K562 (cell line): ENCODE measurements around the gene AHCY. TPM values are rescaled to one million over a fixed set of nuclear protein-coding genes. Genes with fewer than 3 reads are reported as not detected.

Source experiments
- ATAC-seq: fragments of 200-7000 bp; cut with Tn5 transposase; 3 replicates; pipeline ENCODE4 v1.9.1; 2020; ENCODE audit warnings: moderate library complexity
- BruUV-seq: library from RNA; stranded (reverse); fragments of 400-500 nt; replicated peaks from 2 replicates; lab custom pipeline; 2021; lab: Mats Ljungman, UMichigan
- CTCF ChIA-PET: fragments of 300-600 bp; formaldehyde crosslinking; extraction: SDS; loops from one replicate; lab custom pipeline; 2021; ENCODE audit warnings: low intra/inter-chr PET ratio; lab: Yijun Ruan, JAX
- POLR2A ChIA-PET: fragments of 300-600, 350-650 bp; sonication (Branson Sonifier 250); formaldehyde crosslinking; extraction: SDS; loops from one replicate; lab custom pipeline; 2021; ENCODE audit warnings: antibody characterized with exemption, inconsistent platforms; lab: Yijun Ruan, JAX
- DNase-seq, 4 experiments: peaks; one replicate each; pipeline versions ENCODE4 v3.0.0 to v3.0.0-alpha.2; 2011 to 2018; ENCODE audit warnings: low spot score in 3 of 4, mixed read lengths in 3 of 4; ENCODE audit errors: extremely low read depth in 1 of 4
- FAIRE-seq: peaks from 2 replicates; lab custom pipeline; 2011; peaks lifted over from hg19 to GRCh38; lab: Jason Lieb, UNC
- H2AFZ ChIP-seq: 2 replicates; pipeline ENCODE4 v1.6.0; 2011; ENCODE audit warnings: low read depth, low read length, control low read depth, inconsistent platforms
- H3K27ac ChIP-seq: fragments of 200-600 bp; 3 replicates; pipeline ENCODE4 v1.8.0; 2011; ENCODE audit warnings: low read depth, mild to moderate bottlenecking, control low read depth, inconsistent platforms, low read length, moderate library complexity, mixed read lengths; ENCODE audit errors: extremely low read depth
- H3K27me3 ChIP-seq, 2 experiments: fragments of 300-600 bp in 1 of 2; 2 replicates in 1 of 2; 3 replicates in 1 of 2; pipeline versions ENCODE4 v1.6.0 to v1.8.0; 2011; ENCODE audit warnings: inconsistent platforms in 2 of 2, low read length in 2 of 2, mild to moderate bottlenecking in 1 of 2, mixed read lengths in 1 of 2, moderate library complexity in 1 of 2; ENCODE audit not compliant: control insufficient read depth in 2 of 2, insufficient read depth in 2 of 2
- H3K36me3 ChIP-seq: fragments of 300-600 bp; 3 replicates; pipeline ENCODE4 v1.8.0; 2011; ENCODE audit warnings: mild to moderate bottlenecking, low read length, inconsistent platforms; ENCODE audit not compliant: control insufficient read depth, insufficient read depth
- H3K4me1 ChIP-seq, 2 experiments: fragments of 200-600 bp in 1 of 2; replicated peaks in 1 of 2; 2 replicates in 1 of 2; 3 replicates in 1 of 2; pipeline versions ENCODE4 v1.5.1 to v1.8.0; 2011; ENCODE audit warnings: inconsistent platforms in 2 of 2, low read length in 2 of 2, mild to moderate bottlenecking in 1 of 2, mixed read lengths in 1 of 2, moderate library complexity in 1 of 2; ENCODE audit not compliant: control insufficient read depth in 2 of 2, insufficient read depth in 2 of 2
- H3K4me2 ChIP-seq: 2 replicates; pipeline ENCODE4 v1.6.1; 2011; ENCODE audit warnings: low read length, control low read depth, inconsistent platforms, mixed read lengths; ENCODE audit not compliant: insufficient read depth
- H3K4me3 ChIP-seq: fragments of 200-600 bp; sonication (generic), shearing (Covaris generic); 2 replicates; pipeline ENCODE4 v1.5.1; 2016; ENCODE audit warnings: control low read depth, inconsistent platforms
- H3K79me2 ChIP-seq: fragments of 200-600 bp; 3 replicates; pipeline ENCODE4 v1.8.0; 2011; ENCODE audit warnings: low read length, inconsistent platforms; ENCODE audit not compliant: control insufficient read depth, insufficient read depth
- H3K9ac ChIP-seq, 2 experiments: 2 replicates each; pipeline versions ENCODE4 v1.6.0 to v1.6.1; 2011; ENCODE audit warnings: low read depth in 2 of 2, low read length in 2 of 2, control low read depth in 1 of 2, inconsistent platforms in 1 of 2, mild to moderate bottlenecking in 1 of 2, mixed read lengths in 1 of 2; ENCODE audit not compliant: insufficient read depth in 1 of 2
- H3K9me1 ChIP-seq: one replicate; pipeline ENCODE4 v1.6.0; 2011; ENCODE audit warnings: inconsistent platforms, mild to moderate bottlenecking, low read length, moderate library complexity; ENCODE audit not compliant: control insufficient read depth, insufficient read depth
- H3K9me3 ChIP-seq: replicated peaks from 2 replicates; pipeline ENCODE4 v1.5.1; 2011; ENCODE audit warnings: low read depth, low read length, inconsistent platforms; ENCODE audit not compliant: control insufficient read depth, insufficient read depth
- H4K20me1 ChIP-seq: replicated peaks from 2 replicates; pipeline ENCODE4 v1.6.1; 2011; ENCODE audit warnings: low read length, inconsistent platforms, mixed read lengths; ENCODE audit not compliant: control insufficient read depth, insufficient read depth
- DNMT1 ChIP-seq: fragments of 450-650 bp; IDR thresholded peaks from 2 replicates; pipeline ENCODE4 v1.6.1; 2016; ENCODE audit warnings: antibody characterized with exemption, mild to moderate bottlenecking
- RBM34 ChIP-seq: fragments of 200-400 bp; formaldehyde crosslinking; IDR thresholded peaks from 2 replicates; pipeline ENCODE4 v1.6.1; 2018; ENCODE audit warnings: low read length, borderline replicate concordance; ENCODE audit not compliant: insufficient read depth
- RNF219 ChIP-seq: fragments of 250-450 bp; sonication (Bioruptor Pico); IDR thresholded peaks from 2 replicates; pipeline ENCODE4 v1.5.0; 2022; ENCODE audit warnings: mild to moderate bottlenecking
- ZNF695 ChIP-seq: fragments of 450-650 bp; formaldehyde crosslinking; IDR thresholded peaks from 2 replicates; pipeline ENCODE4 v1.4.0; 2020; ENCODE audit warnings: mild to moderate bottlenecking, moderate library complexity
- ZSCAN29 ChIP-seq: fragments of 450-650 bp; IDR thresholded peaks from 2 replicates; pipeline ENCODE4 v1.6.1; 2017
- WGBS: fragments of 100-300 bp; shearing (Covaris generic); methylation state at CpG from one replicate; pipeline ENCODE4 v1.1.6; 2016; ENCODE audit warnings: low coverage, mixed read lengths; ENCODE audit not compliant: insufficient coverage; ENCODE audit errors: missing lambda C conversion rate; 5-methylcytosine and 5-hydroxymethylcytosine counted together
- in situ Hi-C: fragments of 300-500 bp; cut with MboI; formaldehyde crosslinking; loops from 4 replicates; pipeline ENCODE4 v1.15.0; 2018; ENCODE audit warnings: inconsistent platforms, mixed read lengths
- intact Hi-C: fragments of 100-400 bp; cut with micrococcal nuclease; formaldehyde crosslinking; loops from 2 replicates; pipeline ENCODE4 v1.14.2; 2022
- polyA plus RNA-seq, 8 experiments: library from polyadenylated mRNA; depleted of rRNA in 4 of 8; stranded (reverse) in 5 of 8; unstranded in 3 of 8; fragments of >200 nt; fragmentation: Nextera tagmentation in 2 of 8; fragmentation: Illumina TruSeq in 1 of 8; extraction: Ambion mirVana in 2 of 8; extraction: Trizol in 1 of 8; gene quantifications; 2 replicates each; pipeline versions ENCODE4 v1.2.1 to v1.2.3, GENCODE V29; 2011 to 2014; ENCODE audit warnings: inconsistent platforms in 1 of 8, missing spikeins in 1 of 8
- total RNA-seq, 7 experiments: library from RNA; depleted of rRNA in 6 of 7; stranded (reverse); fragments of >200 nt in 6 of 7; fragmentation: Illumina TruSeq in 2 of 7; extraction: Trizol in 2 of 7; gene quantifications; 2 replicates each; pipeline versions ENCODE4 v1.2.1 to v1.2.3, GENCODE V29; 2011 to 2021; ENCODE audit warnings: low replicate concordance in 1 of 7

Gene AHCY
- total and polyA plus RNA-seq, 9 of the 15 experiments (the other 6 are each of a cell fraction or from before 2014, with no cell fraction given) = 82.5 to 269 (median 190) TPM

DNA sequence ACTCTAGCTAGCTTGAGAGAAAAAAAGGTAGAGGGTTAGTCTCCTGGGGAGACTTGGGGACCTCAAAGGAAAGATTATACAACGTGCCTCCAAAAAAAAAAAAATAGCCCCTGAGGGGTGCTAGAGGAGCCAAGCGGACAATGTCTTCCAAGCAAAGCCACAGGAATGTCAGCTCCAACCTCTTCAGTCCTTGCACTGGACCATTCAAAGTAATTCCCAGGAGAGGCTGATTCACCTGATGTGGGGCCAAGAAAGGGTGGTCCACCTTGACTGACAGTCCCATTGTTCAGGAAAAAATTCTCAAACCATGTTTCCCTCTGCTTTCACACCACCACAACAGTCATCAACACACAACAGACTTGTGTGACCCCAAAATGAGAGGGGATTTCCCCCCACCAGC is 31.2 kb downstream of the AHCY start:
- intact Hi-C loops = no loop called here

GRCh38 chr20:34269996-34270627 is 33.0 kb downstream of the AHCY start:
- Histone ChIP-seq H3K4me3 (no peak overlapping the region), H4K20me1 (no peaks in the 10 kb centered on the region), H3K4me2 (no peak overlapping the region), H3K27ac (no peak overlapping the region), H3K9me3 (no peaks in the 10 kb centered on the region), H3K9me1 (no peaks in the 10 kb centered on the region), H3K9ac (no peak overlapping the region), H3K4me1 (peaks cover 0 to 6% of the 10 kb centered on the region in 2 experiments; a peak in 1 of 5 replicates), H2AFZ (no peak overlapping the region), H3K36me3 (peaks cover 46% of the 10 kb centered on the region; the same call in 1 of the 3 replicates), H3K27me3 (no peaks in the 10 kb centered on the region), H3K79me2 (no peaks in the 10 kb centered on the region)
- no TSS peak for BruUV-seq
- in situ Hi-C loops = no loop called here
- DNase-seq (no peak), FAIRE-seq (peak; percentile 6), ATAC-seq (no peak)
- intact Hi-C loops = no loop called here
- WGBS = 91% methylated on average over 7 of the region's 9 CpGs
- ChIA-PET CTCF (no interaction called here), POLR2A (interaction anchor here (1.3 to 1.5 kb wide), 2 partner anchors 9 to 12 kb away, joined by 3 to 4 read pairs; no protein-coding TSS in a partner anchor)
- no peak for TF ChIP-seq RNF219
- TF ChIP-seq ZSCAN29 = no peak
- TF ChIP-seq ZNF695 (CRISPR knock-in tag) = no peak

More for the DNA sequence above, 31.2 kb downstream of the AHCY start:
- Histone ChIP-seq H3K36me3 (peaks cover 63% of the 10 kb centered on the region; the same call in 2 of the 3 replicates), H2AFZ (no peak overlapping the region), H3K9me1 (no peaks in the 10 kb centered on the region), H3K9ac (no peak overlapping the region), H3K4me2 (no peak overlapping the region), H4K20me1 (no peaks in the 10 kb centered on the region), H3K27me3 (no peaks in the 10 kb centered on the region), H3K4me1 (peaks cover 0 to 6% of the 10 kb centered on the region in 2 experiments; a peak in 1 of 5 replicates), H3K4me3 (no peak overlapping the region), H3K27ac (no peak overlapping the region), H3K9me3 (no peaks in the 10 kb centered on the region), H3K79me2 (no peaks in the 10 kb centered on the region)
- TF ChIP-seq RBM34 (no peak), DNMT1 (no peak)
- in situ Hi-C loops = no loop called here
- FAIRE-seq (no peak), DNase-seq (no peak), ATAC-seq (no peak)
- WGBS = 75% methylated on average over 2 of the region's 2 CpGs
- CTCF ChIA-PET = no interaction called here
- POLR2A ChIA-PET = interaction anchor here (0.6 kb wide), 1 partner anchor 91 kb away, joined by 3 read pairs; no protein-coding TSS in a partner anchor
- no TSS peak for BruUV-seq
